PFSK-1 (cell line): ENCODE data around the gene NPHS1.
A peak's percentile ranks its signal among the peaks of the same experiment; 100 is the strongest.

Experiments used
- FOXP2 ChIP-seq: optimal IDR thresholded peaks from 2 replicates; pipeline ENCODE3; 2011; ENCODE audit warnings: borderline replicate concordance, control low read depth, inconsistent platforms; ENCODE audit not compliant: insufficient read depth; ENCODE audit errors: extremely low read length, extremely low read depth
- POLR2AphosphoS5 ChIP-seq: IDR thresholded peaks from 2 replicates; pipeline ENCODE4 v1.6.1; 2012; ENCODE audit warnings: low read depth, mild to moderate bottlenecking, control low read depth, low read length, moderate library complexity
- SIN3A ChIP-seq: IDR thresholded peaks from 2 replicates; pipeline ENCODE4 v1.6.1; 2012; ENCODE audit warnings: mild to moderate bottlenecking, low read length, moderate library complexity, borderline replicate concordance; ENCODE audit not compliant: insufficient read depth
- TAF1 ChIP-seq: IDR thresholded peaks from 2 replicates; pipeline ENCODE4 v1.6.1; 2012; ENCODE audit warnings: low read length, control low read depth, borderline replicate concordance; ENCODE audit not compliant: insufficient read depth
- TF ChIP-seq, protein P1 (sequence below), 2 experiments: IDR thresholded peaks; 2 replicates each; pipeline versions ENCODE4 v1.6.1 to v1.8.0; 2011 to 2012; ENCODE audit warnings: low read depth in 2 of 2, low read length in 2 of 2, control low read depth in 1 of 2, inconsistent platforms in 1 of 2, mild to moderate bottlenecking in 1 of 2, moderate library complexity in 1 of 2; ENCODE audit not compliant: insufficient read depth in 1 of 2

The NPHS1 gene

DNA sequence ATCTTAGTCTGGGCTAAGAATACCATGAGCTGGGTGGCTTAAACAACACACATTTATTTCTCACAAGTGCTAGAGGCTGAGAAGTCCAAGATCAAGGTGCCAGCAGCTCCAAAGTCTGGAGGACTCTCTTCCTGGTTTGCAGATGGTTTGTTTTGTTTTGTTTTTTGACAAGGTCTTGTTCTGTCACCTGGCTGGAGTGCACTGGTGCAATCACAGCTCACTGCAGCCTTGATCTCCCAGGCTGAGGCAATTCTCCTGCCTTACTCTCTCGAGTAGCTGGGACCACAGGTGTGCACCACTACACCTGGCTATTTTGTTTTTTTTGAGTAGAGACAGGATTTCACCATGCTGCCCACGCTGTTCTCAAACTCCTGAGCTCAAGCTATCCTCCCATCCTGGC is 31.6 kb upstream of the NPHS1 start:
- TF ChIP-seq SIN3A (no peak), POLR2AphosphoS5 (no peak), FOXP2 (no peak)
- TF ChIP-seq, protein P1, sequence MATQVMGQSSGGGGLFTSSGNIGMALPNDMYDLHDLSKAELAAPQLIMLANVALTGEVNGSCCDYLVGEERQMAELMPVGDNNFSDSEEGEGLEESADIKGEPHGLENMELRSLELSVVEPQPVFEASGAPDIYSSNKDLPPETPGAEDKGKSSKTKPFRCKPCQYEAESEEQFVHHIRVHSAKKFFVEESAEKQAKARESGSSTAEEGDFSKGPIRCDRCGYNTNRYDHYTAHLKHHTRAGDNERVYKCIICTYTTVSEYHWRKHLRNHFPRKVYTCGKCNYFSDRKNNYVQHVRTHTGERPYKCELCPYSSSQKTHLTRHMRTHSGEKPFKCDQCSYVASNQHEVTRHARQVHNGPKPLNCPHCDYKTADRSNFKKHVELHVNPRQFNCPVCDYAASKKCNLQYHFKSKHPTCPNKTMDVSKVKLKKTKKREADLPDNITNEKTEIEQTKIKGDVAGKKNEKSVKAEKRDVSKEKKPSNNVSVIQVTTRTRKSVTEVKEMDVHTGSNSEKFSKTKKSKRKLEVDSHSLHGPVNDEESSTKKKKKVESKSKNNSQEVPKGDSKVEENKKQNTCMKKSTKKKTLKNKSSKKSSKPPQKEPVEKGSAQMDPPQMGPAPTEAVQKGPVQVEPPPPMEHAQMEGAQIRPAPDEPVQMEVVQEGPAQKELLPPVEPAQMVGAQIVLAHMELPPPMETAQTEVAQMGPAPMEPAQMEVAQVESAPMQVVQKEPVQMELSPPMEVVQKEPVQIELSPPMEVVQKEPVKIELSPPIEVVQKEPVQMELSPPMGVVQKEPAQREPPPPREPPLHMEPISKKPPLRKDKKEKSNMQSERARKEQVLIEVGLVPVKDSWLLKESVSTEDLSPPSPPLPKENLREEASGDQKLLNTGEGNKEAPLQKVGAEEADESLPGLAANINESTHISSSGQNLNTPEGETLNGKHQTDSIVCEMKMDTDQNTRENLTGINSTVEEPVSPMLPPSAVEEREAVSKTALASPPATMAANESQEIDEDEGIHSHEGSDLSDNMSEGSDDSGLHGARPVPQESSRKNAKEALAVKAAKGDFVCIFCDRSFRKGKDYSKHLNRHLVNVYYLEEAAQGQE (IDR thresholded peaks at IDR 0.05; ENCODE audit: insufficient read depth in 1 of 2, low read depth in 2 of 2, low read length in 2 of 2) = no peak

DNA sequence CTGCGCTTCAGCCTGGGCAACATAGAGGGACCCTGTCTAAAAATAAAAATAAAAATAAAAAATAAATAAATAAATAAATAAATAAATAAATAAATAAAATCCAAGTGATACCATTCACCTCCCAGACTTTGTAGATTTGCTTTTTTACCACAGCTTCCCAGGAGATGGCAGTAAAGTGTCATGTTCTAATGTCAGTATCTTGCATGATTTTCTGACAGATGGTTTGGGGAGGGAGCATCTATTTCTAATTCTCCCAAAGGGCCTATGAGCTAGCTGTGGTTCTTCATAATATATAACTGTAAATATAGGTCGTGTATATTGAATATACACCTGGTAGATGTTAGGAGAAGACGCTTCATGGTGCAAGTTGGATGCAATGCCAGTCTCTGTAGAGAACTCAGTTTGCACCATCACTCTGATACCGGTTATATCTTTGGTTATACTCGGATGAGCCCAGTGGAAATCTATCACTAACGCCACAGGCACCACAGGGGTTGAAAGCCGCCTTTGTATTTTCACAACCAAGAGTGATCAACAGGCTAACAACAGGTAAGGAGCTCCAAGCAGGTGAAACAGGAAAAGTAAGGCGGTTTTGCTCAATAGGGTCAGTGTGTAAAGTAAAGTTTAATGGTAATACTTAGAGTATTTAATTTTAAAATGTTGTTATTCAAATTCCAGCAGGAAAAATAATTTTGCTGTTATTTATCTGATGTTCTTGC is 30.0 kb upstream of the NPHS1 start:
- TF ChIP-seq FOXP2 (no peak), SIN3A (no peak), POLR2AphosphoS5 (no peak)
- TF ChIP-seq, protein P1 (IDR thresholded peaks at IDR 0.05; ENCODE audit: insufficient read depth in 1 of 2, low read depth in 2 of 2, low read length in 2 of 2) = peak in 1 of 2 experiments; percentile 48; a peak in 2 of 4 replicates

DNA sequence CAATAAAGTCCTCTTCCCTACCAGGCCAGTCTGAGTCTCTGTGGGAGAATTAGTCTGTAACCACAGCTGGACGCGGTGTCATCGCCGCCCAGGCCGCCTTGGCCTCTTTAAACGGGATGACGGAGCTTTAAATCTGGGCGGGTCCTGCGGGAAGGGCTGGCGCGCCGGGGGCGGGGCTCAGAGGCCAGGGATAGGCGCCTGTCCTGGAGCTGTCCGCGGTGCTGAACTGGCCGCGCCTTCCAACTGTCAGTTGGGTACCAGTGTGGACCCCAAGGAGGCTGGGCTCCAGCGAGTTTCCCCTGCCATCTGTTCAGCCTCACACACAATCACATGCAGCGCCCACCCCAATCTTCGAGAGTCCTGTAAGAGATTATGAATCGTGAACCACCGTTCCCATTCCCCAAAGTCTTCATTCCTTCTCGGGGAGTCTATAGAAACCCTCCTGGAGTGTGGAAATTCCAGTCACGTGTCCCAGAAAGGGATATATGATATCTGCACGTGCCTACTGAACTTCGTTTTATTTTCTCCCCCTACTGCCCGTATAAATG is 27.5 kb upstream of the NPHS1 start:
- TF ChIP-seq POLR2AphosphoS5 (no peak), FOXP2 (peak; percentile 67), TAF1 (no peak), SIN3A (peak; percentile 97; the same call in 1 of the 2 replicates)
- TF ChIP-seq, protein P1 (IDR thresholded peaks at IDR 0.05; ENCODE audit: insufficient read depth in 1 of 2, low read depth in 2 of 2, low read length in 2 of 2) = peak; percentile 99 to 100

DNA sequence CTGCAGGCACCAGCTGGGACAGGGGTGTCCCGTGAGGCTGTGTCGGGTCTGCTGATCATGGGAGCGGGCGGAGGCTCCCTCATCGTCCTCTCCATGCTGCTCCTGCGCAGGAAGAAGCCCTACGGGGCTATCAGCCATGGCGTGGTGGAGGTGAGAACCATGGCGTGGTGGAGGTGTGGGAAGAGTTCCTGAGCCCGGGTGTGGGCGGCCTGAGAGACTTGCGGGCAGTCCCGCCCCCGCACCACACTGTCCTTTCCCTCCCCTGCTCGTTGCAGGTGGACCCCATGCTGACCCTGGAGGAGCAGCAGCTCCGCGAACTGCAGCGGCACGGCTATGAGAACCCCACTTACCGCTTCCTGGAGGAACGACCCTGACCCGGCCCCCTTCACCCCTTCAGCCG is 26.8 kb upstream of the NPHS1 start:
- TF ChIP-seq POLR2AphosphoS5 (no peak), SIN3A (no peak), FOXP2 (no peak), TAF1 (no peak)
- TF ChIP-seq, protein P1 (IDR thresholded peaks at IDR 0.05; ENCODE audit: insufficient read depth in 1 of 2, low read depth in 2 of 2, low read length in 2 of 2) = no peak
